Epithelial cell of proximal tubule (primary cell): ENCODE results near the gene RSPO1. TPM values are rescaled to one million over a fixed set of nuclear protein-coding genes. Genes with fewer than 3 reads are reported as not detected.
A peak's percentile ranks its signal among the peaks of the same experiment; 100 is the strongest.

ENCODE experiments used
- DNase-seq: peaks from one replicate; pipeline ENCODE4 v3.0.0-alpha.2; 2011; ENCODE audit warnings: low read depth
- H3K4me3 ChIP-seq: 2 replicates; pipeline ENCODE4 v1.5.1; 2011; ENCODE audit warnings: low read depth, mild to moderate bottlenecking, low read length
- total RNA-seq: library from RNA; depleted of rRNA; stranded (reverse); fragments of >200 nt; gene quantifications from 2 replicates; pipeline ENCODE4 v1.2.3, GENCODE V29; 2015
- TF ChIP-seq, protein P1 (sequence below): conservative IDR thresholded peaks from 2 replicates; pipeline ENCODE4 v1.5.1; 2012; ENCODE audit warnings: low read depth, mild to moderate bottlenecking, low read length

RSPO1 gene
- total RNA-seq, 1 donor from 2014 or later: not detected

DNA sequence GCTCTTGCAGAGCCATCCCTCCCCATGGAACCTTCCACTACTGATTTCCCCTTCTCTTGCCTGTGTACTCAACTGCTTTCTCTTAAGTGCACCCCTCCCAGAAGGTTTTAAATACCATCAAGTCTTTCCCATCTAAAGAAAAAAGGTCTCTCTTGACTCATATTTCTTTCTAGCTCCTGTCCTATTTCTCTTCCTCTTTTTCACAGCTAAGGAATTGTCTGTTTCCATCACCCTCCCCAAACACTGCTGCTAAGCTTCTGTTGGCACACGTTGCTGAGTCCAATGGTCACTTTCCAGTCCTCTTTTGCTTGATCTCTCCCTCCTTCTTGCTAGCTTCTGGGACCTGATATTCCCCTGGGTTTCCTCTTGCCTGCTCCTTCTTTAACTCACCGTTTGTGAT, 25.7 kb downstream of the RSPO1 start:
- no peak overlapping the region for H3K4me3 ChIP-seq
- TF ChIP-seq, protein P1, sequence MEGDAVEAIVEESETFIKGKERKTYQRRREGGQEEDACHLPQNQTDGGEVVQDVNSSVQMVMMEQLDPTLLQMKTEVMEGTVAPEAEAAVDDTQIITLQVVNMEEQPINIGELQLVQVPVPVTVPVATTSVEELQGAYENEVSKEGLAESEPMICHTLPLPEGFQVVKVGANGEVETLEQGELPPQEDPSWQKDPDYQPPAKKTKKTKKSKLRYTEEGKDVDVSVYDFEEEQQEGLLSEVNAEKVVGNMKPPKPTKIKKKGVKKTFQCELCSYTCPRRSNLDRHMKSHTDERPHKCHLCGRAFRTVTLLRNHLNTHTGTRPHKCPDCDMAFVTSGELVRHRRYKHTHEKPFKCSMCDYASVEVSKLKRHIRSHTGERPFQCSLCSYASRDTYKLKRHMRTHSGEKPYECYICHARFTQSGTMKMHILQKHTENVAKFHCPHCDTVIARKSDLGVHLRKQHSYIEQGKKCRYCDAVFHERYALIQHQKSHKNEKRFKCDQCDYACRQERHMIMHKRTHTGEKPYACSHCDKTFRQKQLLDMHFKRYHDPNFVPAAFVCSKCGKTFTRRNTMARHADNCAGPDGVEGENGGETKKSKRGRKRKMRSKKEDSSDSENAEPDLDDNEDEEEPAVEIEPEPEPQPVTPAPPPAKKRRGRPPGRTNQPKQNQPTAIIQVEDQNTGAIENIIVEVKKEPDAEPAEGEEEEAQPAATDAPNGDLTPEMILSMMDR: no peak
- DNase-seq: no peak

GRCh38 chr1:37606481-37607263, 28.0 kb downstream of the RSPO1 start:
- no peak for DNase-seq
- no peak overlapping the region for H3K4me3 ChIP-seq
- TF ChIP-seq, protein P1: no peak

- no peak for DNase-seq
- H3K4me3 ChIP-seq: no peak overlapping the region
- TF ChIP-seq, protein P1: no peak
Measured at GRCh38 chr1:37605806-37606474, 28.8 kb downstream of the RSPO1 start.

- DNase-seq: no peak
- H3K4me3 ChIP-seq: no peak overlapping the region
- TF ChIP-seq, protein P1: no peak
Measured at GRCh38 chr1:37605061-37605650, 29.5 kb downstream of the RSPO1 start.

GRCh38 chr1:37602750-37603694, 31.7 kb downstream of the RSPO1 start:
- TF ChIP-seq, protein P1: peak; percentile 87
- no peak for DNase-seq
- no peak overlapping the region for H3K4me3 ChIP-seq

GRCh38 chr1:37601441-37601840, 33.3 kb downstream of the RSPO1 start:
- TF ChIP-seq, protein P1: no peak
- H3K4me3 ChIP-seq: no peak overlapping the region
- no peak for DNase-seq
